NB4 (cell line): ENCODE data around the gene EP300.

Experiments used
- DNase-seq: peaks from one replicate; pipeline ENCODE4 v3.0.0; 2010; ENCODE audit warnings: low read depth
- H3K4me3 ChIP-seq: one replicate; pipeline ENCODE4 v1.5.1; 2011; ENCODE audit warnings: mild to moderate bottlenecking, low read depth, low read length, moderate library complexity
- CTCF ChIP-seq: IDR thresholded peaks from one replicate; pipeline ENCODE4 v1.5.1; 2012; ENCODE audit warnings: low read depth, low read length
- MAX ChIP-seq: IDR thresholded peaks from 2 replicates; pipeline ENCODE4 v1.6.1; 2011; ENCODE audit warnings: low read depth, low read length
- MYC ChIP-seq: IDR thresholded peaks from 2 replicates; pipeline ENCODE4 v1.6.1; 2011; ENCODE audit warnings: low read depth, low read length
- POLR2A ChIP-seq: IDR thresholded peaks from 2 replicates; pipeline ENCODE4 v1.6.1; 2011; ENCODE audit warnings: mild to moderate bottlenecking; ENCODE audit not compliant: insufficient read length; ENCODE audit errors: extremely low read depth

Gene EP300

GRCh38 chr22:41226723-41227655 is 134.6 kb downstream of the EP300 start:
- H3K4me3 ChIP-seq: no peak overlapping the region
- TF ChIP-seq MYC (no peak), CTCF (no peak), POLR2A (no peak), MAX (no peak)
- DNase-seq: no peak

- TF ChIP-seq POLR2A: no peak
- TF ChIP-seq CTCF: no peak
- no peak for TF ChIP-seq MAX
- TF ChIP-seq MYC: no peak
- no peak for DNase-seq
- no peak overlapping the region for H3K4me3 ChIP-seq
Observed at GRCh38 chr22:41229215-41229614, 136.8 kb downstream of the EP300 start.
